HL-60 (cell line): Measurements from ENCODE around the gene WDR77.

Source experiments
- POLR2AphosphoS5 ChIP-seq: IDR thresholded peaks from 2 replicates; pipeline ENCODE4 v1.6.1; 2012; ENCODE audit warnings: low read depth
- TF ChIP-seq, protein P1 (sequence below): IDR thresholded peaks from one replicate; pipeline ENCODE4 v1.5.1; 2011; ENCODE audit warnings: low read length, control low read depth, inconsistent platforms; ENCODE audit not compliant: insufficient read depth
- TF ChIP-seq, protein P2 (sequence below): IDR thresholded peaks from 2 replicates; pipeline ENCODE4 v1.6.1; 2012; ENCODE audit warnings: low read depth; ENCODE audit not compliant: insufficient replicate concordance

DNA sequence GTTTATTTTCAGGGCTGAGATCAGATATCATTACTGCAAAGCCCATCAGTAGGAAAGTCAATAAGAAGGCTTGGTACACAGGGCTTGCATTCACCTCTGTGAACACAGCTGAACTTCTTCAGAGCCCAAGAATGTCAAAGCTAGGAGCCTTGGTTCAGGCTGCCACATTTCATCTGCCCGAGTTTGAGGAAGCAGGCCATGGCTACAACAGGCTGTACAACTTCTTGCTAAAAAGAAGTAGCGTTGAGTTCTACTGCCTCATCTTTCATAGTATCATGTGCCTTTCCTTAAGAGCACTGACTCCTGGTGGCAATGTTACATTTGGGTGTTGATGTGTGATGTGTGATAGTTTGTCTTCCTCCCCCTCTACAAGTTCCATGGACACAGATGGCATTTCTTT lies 34.8 kb upstream of the WDR77 start:
- TF ChIP-seq, protein P1, sequence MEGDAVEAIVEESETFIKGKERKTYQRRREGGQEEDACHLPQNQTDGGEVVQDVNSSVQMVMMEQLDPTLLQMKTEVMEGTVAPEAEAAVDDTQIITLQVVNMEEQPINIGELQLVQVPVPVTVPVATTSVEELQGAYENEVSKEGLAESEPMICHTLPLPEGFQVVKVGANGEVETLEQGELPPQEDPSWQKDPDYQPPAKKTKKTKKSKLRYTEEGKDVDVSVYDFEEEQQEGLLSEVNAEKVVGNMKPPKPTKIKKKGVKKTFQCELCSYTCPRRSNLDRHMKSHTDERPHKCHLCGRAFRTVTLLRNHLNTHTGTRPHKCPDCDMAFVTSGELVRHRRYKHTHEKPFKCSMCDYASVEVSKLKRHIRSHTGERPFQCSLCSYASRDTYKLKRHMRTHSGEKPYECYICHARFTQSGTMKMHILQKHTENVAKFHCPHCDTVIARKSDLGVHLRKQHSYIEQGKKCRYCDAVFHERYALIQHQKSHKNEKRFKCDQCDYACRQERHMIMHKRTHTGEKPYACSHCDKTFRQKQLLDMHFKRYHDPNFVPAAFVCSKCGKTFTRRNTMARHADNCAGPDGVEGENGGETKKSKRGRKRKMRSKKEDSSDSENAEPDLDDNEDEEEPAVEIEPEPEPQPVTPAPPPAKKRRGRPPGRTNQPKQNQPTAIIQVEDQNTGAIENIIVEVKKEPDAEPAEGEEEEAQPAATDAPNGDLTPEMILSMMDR, result no peak
- no peak for TF ChIP-seq POLR2AphosphoS5
- TF ChIP-seq, protein P2, sequence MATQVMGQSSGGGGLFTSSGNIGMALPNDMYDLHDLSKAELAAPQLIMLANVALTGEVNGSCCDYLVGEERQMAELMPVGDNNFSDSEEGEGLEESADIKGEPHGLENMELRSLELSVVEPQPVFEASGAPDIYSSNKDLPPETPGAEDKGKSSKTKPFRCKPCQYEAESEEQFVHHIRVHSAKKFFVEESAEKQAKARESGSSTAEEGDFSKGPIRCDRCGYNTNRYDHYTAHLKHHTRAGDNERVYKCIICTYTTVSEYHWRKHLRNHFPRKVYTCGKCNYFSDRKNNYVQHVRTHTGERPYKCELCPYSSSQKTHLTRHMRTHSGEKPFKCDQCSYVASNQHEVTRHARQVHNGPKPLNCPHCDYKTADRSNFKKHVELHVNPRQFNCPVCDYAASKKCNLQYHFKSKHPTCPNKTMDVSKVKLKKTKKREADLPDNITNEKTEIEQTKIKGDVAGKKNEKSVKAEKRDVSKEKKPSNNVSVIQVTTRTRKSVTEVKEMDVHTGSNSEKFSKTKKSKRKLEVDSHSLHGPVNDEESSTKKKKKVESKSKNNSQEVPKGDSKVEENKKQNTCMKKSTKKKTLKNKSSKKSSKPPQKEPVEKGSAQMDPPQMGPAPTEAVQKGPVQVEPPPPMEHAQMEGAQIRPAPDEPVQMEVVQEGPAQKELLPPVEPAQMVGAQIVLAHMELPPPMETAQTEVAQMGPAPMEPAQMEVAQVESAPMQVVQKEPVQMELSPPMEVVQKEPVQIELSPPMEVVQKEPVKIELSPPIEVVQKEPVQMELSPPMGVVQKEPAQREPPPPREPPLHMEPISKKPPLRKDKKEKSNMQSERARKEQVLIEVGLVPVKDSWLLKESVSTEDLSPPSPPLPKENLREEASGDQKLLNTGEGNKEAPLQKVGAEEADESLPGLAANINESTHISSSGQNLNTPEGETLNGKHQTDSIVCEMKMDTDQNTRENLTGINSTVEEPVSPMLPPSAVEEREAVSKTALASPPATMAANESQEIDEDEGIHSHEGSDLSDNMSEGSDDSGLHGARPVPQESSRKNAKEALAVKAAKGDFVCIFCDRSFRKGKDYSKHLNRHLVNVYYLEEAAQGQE, result no peak
